SJSA1 (cell line): ENCODE measurements around the gene C3AR1. TPM values are rescaled to one million over a fixed set of nuclear protein-coding genes. Genes with fewer than 3 reads are reported as not detected.
"Not testable (repeated sequence)": the region's sequence is repeated elsewhere in the genome, so short reads cannot be mapped to it uniquely, and the experiment has no call there.

ENCODE experiments used
- DNase-seq, 2 experiments: peaks; one replicate each; pipeline ENCODE4 v3.0.0-alpha.2; 2015 to 2020; ENCODE audit warnings: low spot score in 2 of 2, low read depth in 1 of 2
- H3K27ac ChIP-seq: fragments of 250-450 bp; sonication (Bioruptor Pico); 2 replicates; pipeline ENCODE4 v1.5.1; 2020; ENCODE audit warnings: mild to moderate bottlenecking, moderate library complexity
- H3K27me3 ChIP-seq: fragments of 250-450 bp; sonication (Bioruptor Pico); replicated peaks from 2 replicates; pipeline ENCODE4 v1.5.1; 2020; ENCODE audit warnings: mild to moderate bottlenecking, moderate library complexity
- H3K36me3 ChIP-seq: fragments of 250-450 bp; sonication (Bioruptor Pico); 2 replicates; pipeline ENCODE4 v1.5.1; 2020; ENCODE audit warnings: mild to moderate bottlenecking
- H3K4me1 ChIP-seq: fragments of 250-450 bp; sonication (Bioruptor Pico); replicated peaks from 2 replicates; pipeline ENCODE4 v1.6.1; 2021; ENCODE audit warnings: mild to moderate bottlenecking
- H3K4me3 ChIP-seq: fragments of 250-450 bp; sonication (Bioruptor Pico); 2 replicates; pipeline ENCODE4 v1.5.1; 2020; ENCODE audit warnings: mild to moderate bottlenecking
- H3K9me3 ChIP-seq: fragments of 250-450 bp; sonication (Bioruptor Pico); replicated peaks from 2 replicates; pipeline ENCODE4 v1.5.1; 2020; ENCODE audit warnings: mild to moderate bottlenecking
- total RNA-seq: library from RNA; depleted of rRNA; stranded (reverse); fragments of >200 nt; shearing (Covaris generic); gene quantifications from 2 replicates; pipeline ENCODE4 v1.2.3, GENCODE V29; 2014

The C3AR1 gene
- total RNA-seq, 1 experiment from 2014 or later = 1.9 TPM

GRCh38 chr12:8078916-8079315, 12.8 kb upstream of the C3AR1 start:
- DNase-seq = no peak
- Histone ChIP-seq H3K4me3 (no peak overlapping the region), H3K36me3 (peaks cover 3% of the 10 kb centered on the region; the same call in 1 of the 2 replicates), H3K27me3 (no peaks in the 10 kb centered on the region), H3K4me1 (peaks cover 18% of the 10 kb centered on the region), H3K9me3 (no peaks in the 10 kb centered on the region), H3K27ac (no peak overlapping the region)

DNA sequence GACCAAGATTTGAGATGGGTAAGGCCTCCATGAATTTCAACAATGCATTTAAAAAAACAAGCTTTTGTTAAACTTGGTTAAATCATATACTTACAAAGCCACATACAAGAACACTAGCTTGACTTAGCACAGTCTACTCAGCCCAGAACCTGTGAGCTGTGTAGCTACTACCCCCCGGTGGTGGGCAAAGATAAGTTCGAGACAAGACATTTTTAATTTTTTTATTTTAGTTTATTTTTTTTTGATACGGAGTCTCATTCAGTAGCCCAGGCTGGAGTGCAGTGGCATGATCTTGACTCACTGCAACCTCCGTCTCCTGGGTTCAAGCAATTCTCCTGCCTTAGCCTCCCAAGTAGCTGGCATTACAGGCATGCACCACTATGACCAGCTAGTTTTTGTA, 12.2 kb upstream of the C3AR1 start:
- Histone ChIP-seq H3K27me3 (no peaks in the 10 kb centered on the region), H3K9me3 (no peaks in the 10 kb centered on the region), H3K36me3 (peaks cover 3% of the 10 kb centered on the region; the same call in 1 of the 2 replicates), H3K4me3 (no peak overlapping the region), H3K4me1 (peaks cover 18% of the 10 kb centered on the region), H3K27ac (no peak overlapping the region)
- peak; percentile 35 to 57 for DNase-seq

- H3K9me3 ChIP-seq = no peaks in the 10 kb centered on the region
Measured at GRCh38 chr12:8077207-8077606, 11.0 kb upstream of the C3AR1 start.

DNA sequence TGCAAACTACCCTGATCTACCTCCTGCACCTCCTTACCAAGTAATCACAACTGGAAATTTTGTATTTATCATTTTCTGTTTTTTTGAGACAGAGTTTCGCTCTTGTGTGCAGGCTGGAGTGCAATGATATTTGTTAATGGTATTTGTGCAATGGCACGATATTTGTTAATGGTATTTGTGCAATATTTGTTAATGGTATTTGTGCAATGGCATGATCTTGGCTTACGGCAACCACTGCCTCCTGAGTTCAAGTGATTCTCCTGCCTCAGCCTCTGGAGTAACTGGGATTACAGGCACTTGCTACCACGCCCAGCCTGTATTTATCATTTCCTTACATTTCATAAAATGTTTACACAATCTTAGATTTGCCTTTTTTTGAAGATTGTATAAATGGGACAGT, 10.2 kb upstream of the C3AR1 start:
- Histone ChIP-seq H3K27me3 (no peaks in the 10 kb centered on the region), H3K36me3 (no peaks in the 10 kb centered on the region), H3K4me3 (no peak overlapping the region), H3K27ac (no peak overlapping the region), H3K9me3 (no peaks in the 10 kb centered on the region), H3K4me1 (peaks cover 13% of the 10 kb centered on the region)
- DNase-seq = no peak

More at GRCh38 chr12:8077207-8077606, 11.0 kb upstream of the C3AR1 start:
- peaks cover 14% of the 10 kb centered on the region for H3K4me1 ChIP-seq
- peaks cover 1% of the 10 kb centered on the region; the same call in 1 of the 2 replicates for H3K36me3 ChIP-seq
- H3K27ac ChIP-seq = no peak overlapping the region
- H3K4me3 ChIP-seq = no peak overlapping the region
- H3K27me3 ChIP-seq = no peaks in the 10 kb centered on the region
- no peak for DNase-seq

GRCh38 chr12:8075935-8076334, 9.8 kb upstream of the C3AR1 start:
- no peaks in the 10 kb centered on the region for H3K9me3 ChIP-seq
- H3K4me1 ChIP-seq = peaks cover 9% of the 10 kb centered on the region
- no peak overlapping the region for H3K4me3 ChIP-seq
- H3K36me3 ChIP-seq = no peaks in the 10 kb centered on the region
- H3K27me3 ChIP-seq = no peaks in the 10 kb centered on the region
- H3K27ac ChIP-seq = no peak overlapping the region
- no peak for DNase-seq

GRCh38 chr12:8071820-8072219, 5.7 kb upstream of the C3AR1 start:
- not testable (repeated sequence) for H3K27ac ChIP-seq, H3K27me3 ChIP-seq, H3K9me3 ChIP-seq, H3K4me1 ChIP-seq, H3K36me3 ChIP-seq, DNase-seq, H3K4me3 ChIP-seq

DNA sequence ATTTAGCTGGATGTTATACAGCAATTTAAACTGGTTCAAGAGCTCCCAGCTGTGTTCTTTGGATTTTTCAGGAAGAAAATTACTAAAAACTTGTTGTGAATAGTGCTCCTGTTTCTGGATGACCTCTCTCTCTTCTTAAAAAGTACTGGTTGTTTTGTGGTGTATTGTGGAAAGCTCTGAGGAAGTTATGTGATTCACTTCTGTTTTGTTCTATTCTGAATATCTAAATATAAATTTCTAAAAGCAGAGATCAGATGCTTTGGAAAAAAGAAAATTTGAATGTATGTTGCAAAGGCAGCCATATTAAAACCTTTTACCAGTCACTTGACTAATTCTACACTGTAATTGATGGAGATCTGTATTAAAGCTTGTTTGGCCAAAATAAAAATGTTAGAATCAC, 3.4 kb upstream of the C3AR1 start:
- H3K27me3 ChIP-seq = no peaks in the 10 kb centered on the region
- H3K36me3 ChIP-seq = no peaks in the 10 kb centered on the region
- H3K4me3 ChIP-seq = no peak overlapping the region
- no peak overlapping the region for H3K27ac ChIP-seq
- peaks cover 12% of the 10 kb centered on the region for H3K4me1 ChIP-seq
- no peak for DNase-seq
- no peaks in the 10 kb centered on the region for H3K9me3 ChIP-seq

DNA sequence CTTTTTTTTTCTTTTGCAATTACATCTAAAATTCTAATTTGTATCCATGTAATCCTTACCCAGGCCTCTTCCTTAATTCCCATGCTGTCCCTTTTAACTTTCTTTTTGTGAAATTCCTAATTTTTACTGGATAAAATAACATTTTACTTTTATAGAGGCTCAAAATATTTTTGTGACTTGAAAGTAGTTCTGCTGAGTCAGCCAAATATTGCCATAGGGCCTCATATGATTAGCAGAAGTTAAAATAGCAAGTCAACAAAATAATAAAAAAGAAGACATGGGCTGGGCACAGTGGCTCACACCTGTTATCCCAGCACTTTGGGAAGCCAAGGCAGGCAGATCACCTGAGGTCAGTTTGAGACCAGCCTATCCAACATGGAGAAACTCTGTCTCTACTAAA, 2.0 kb downstream of the C3AR1 start:
- H3K4me3 ChIP-seq = no peak overlapping the region
- DNase-seq = no peak
- no peaks in the 10 kb centered on the region; the same call in 1 of the 2 replicates for H3K36me3 ChIP-seq
- no peaks in the 10 kb centered on the region for H3K27me3 ChIP-seq
- no peaks in the 10 kb centered on the region for H3K9me3 ChIP-seq
- peaks cover 12% of the 10 kb centered on the region for H3K4me1 ChIP-seq
- H3K27ac ChIP-seq = no peak overlapping the region

DNA sequence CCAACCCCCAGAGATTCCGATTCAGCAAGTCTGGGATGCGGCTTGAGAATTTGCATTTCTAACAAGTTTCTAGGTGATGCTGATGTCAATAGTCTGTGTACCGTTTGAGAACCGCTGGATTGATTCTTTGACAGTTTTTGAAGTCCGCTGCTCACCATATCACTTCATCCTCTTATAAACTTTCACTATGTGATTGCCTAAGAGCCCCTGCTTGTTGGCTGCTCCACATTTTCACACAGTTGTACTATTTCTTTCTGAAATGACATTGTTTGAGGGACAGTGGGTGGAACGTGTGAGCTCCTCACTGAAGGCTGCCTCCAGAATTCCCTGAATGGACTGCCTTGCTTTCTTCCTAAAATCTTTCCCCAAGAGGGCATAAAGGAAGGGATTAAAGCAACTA, 7.7 kb downstream of the C3AR1 start:
- H3K4me3 ChIP-seq = no peak overlapping the region
- no peak for DNase-seq
- H3K9me3 ChIP-seq = no peaks in the 10 kb centered on the region
- H3K36me3 ChIP-seq = peaks cover 25% of the 10 kb centered on the region
- no peaks in the 10 kb centered on the region for H3K27me3 ChIP-seq
- H3K27ac ChIP-seq = no peak overlapping the region
- peaks cover 7% of the 10 kb centered on the region; the same call in 1 of the 2 replicates for H3K4me1 ChIP-seq

- no peaks in the 10 kb centered on the region for H3K9me3 ChIP-seq
Measured at GRCh38 chr12:8057839-8058238, 8.3 kb downstream of the C3AR1 start.

DNA sequence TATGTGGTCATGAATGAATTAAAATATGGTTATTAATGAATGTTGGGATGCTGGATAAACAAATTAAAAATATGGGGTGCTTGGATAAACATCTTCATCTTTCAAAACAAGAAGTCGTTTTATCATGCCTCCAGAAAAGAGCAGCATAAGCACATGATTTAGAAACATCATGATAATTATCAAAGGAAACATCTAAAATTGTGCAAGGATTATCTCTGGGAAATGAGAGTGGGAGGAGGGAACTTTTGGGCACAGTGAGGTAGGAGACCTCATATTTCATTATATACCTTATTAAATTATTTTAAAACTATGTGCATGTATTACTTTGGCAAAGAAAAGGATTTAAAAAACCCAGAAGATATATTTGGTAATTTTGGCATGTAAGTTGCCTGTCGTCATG, 8.9 kb downstream of the C3AR1 start:
- no peak overlapping the region for H3K27ac ChIP-seq
- no peak for DNase-seq
- H3K9me3 ChIP-seq = no peaks in the 10 kb centered on the region
- H3K4me3 ChIP-seq = no peak overlapping the region
- no peaks in the 10 kb centered on the region for H3K27me3 ChIP-seq
- peaks cover 35% of the 10 kb centered on the region for H3K36me3 ChIP-seq
- peaks cover 7% of the 10 kb centered on the region; the same call in 1 of the 2 replicates for H3K4me1 ChIP-seq

More at GRCh38 chr12:8057839-8058238, 8.3 kb downstream of the C3AR1 start:
- Histone ChIP-seq H3K4me1 (peaks cover 7% of the 10 kb centered on the region; the same call in 1 of the 2 replicates), H3K27me3 (no peaks in the 10 kb centered on the region), H3K36me3 (peaks cover 30% of the 10 kb centered on the region), H3K27ac (no peak overlapping the region), H3K4me3 (no peak overlapping the region)
- peak in 1 of 2 experiments; percentile 34 for DNase-seq

GRCh38 chr12:8054816-8055215, 11.3 kb downstream of the C3AR1 start:
- peaks cover 7% of the 10 kb centered on the region; the same call in 1 of the 2 replicates for H3K4me1 ChIP-seq

DNA sequence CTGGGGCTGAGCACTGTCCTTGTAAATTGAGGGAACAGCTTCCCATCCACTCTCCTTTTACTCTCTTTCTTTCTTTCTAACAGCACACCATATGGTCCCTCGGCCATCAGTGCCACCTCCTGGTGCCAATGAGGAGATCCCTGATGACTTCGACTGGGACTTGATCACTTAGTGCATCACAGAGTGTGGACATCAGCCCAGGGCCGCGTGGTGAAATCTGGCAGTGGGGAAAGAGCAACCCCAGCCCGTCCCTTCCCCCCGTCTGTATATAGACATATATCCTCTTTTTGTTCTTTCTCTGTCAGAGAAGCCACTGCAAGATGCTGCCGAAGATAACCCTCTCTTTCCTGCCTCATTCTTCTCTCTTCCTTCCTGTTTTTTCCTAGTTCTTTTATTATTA, 13.5 kb downstream of the C3AR1 start:
- peaks cover 76% of the 10 kb centered on the region for H3K36me3 ChIP-seq
- no peaks in the 10 kb centered on the region for H3K9me3 ChIP-seq
- no peaks in the 10 kb centered on the region for H3K27me3 ChIP-seq
- H3K4me1 ChIP-seq = peaks cover 3% of the 10 kb centered on the region; the same call in 1 of the 2 replicates
- no peak for DNase-seq
- H3K4me3 ChIP-seq = no peak overlapping the region
- H3K27ac ChIP-seq = no peak overlapping the region

More at GRCh38 chr12:8054816-8055215, 11.3 kb downstream of the C3AR1 start:
- H3K27ac ChIP-seq = no peak overlapping the region
- H3K36me3 ChIP-seq = peaks cover 55% of the 10 kb centered on the region
- H3K4me3 ChIP-seq = no peak overlapping the region
- H3K9me3 ChIP-seq = no peaks in the 10 kb centered on the region
- DNase-seq = no peak
- H3K27me3 ChIP-seq = no peaks in the 10 kb centered on the region

DNA sequence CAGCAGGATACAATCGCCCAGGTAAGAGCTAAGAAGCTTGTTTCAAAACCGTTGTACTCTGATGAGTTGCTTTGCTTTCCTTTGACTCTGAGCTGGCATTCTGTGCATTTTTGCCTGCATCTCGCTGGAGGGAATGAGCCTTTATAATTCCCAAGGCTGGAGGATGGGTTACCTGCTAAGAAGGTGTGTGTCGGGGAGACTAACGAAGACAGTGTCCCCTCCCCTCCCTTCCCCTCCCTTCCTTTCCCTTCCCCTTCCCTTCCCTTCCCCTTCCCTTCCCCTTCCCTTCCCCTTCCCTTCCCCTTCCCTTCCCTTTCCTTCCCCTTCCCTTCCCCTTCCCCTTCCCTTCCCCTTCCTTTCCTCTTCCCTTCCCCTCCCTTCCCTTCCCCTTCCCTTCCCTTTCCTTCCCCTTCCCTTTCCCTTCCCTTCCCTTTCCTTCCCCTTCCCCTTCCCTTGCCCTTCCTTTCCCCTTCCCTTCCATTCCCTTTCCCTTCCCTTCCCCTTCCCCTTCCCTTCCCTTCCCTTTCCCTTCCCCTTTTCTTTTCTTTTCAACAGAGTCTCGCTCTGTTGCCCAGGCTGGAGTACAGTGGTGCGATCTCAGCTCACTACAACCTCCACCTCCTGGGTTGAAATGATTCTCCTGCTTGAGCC, 15.4 kb downstream of the C3AR1 start:
- H3K4me1 ChIP-seq = no peaks in the 10 kb centered on the region
- no peaks in the 10 kb centered on the region for H3K9me3 ChIP-seq
- no peaks in the 10 kb centered on the region for H3K27me3 ChIP-seq
- no peak overlapping the region for H3K27ac ChIP-seq
- H3K4me3 ChIP-seq = no peak overlapping the region
- peaks cover 90% of the 10 kb centered on the region for H3K36me3 ChIP-seq
- DNase-seq = no peak

- Histone ChIP-seq H3K4me3 (no peak overlapping the region), H3K36me3 (peaks cover 90% of the 10 kb centered on the region)
Measured at GRCh38 chr12:8048906-8049305, 17.3 kb downstream of the C3AR1 start.

More at GRCh38 chr12:8048906-8049305, 17.3 kb downstream of the C3AR1 start:
- Histone ChIP-seq H3K4me1 (no peaks in the 10 kb centered on the region), H3K9me3 (no peaks in the 10 kb centered on the region), H3K27me3 (no peaks in the 10 kb centered on the region), H3K27ac (no peak overlapping the region)
- no peak for DNase-seq
